Measurements from ENCODE around the gene MICU1. TPM values are rescaled to one million over a fixed set of nuclear protein-coding genes. Genes with fewer than 3 reads are reported as not detected.

The MICU1 gene
- total and polyA plus RNA-seq, 2 of the 13 experiments (the other 11 are each of a cell fraction or from before 2014, with no cell fraction given): 32.5 to 56.1 TPM

DNA sequence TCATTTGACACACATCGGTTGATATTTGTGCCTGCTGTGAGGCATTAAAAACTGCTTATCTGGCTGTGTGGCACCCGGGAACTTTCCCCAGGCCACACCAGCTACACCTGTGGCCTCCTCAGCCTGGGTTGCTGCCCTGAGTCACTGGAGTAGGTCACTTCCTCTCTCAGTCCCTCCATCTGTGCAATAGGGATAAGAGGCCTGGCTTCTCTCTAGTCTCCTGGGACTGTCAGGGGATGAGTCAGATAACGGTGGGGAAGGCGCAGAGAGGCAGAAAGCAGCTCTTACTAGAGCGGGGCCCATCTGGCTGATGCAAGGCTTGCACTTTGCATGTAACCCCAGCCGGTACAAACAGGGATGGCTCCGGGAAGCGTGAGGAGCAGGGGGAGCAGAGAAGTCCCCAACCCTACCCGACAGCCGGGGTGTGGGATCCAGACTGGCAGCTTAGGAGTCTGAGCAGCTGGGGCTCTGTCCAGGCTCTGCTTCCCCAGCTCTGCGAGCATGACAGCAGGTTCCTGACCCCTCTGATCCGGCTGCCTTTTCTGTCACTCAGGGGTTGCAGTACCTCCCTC, 305.1 kb downstream of the MICU1 start (continued):
- TF ChIP-seq ZHX2 (IDR thresholded peaks at IDR 0.05; ENCODE audit: low read depth): no peak
- TF ChIP-seq ZHX2 (CRISPR knock-in tag; IDR thresholded peaks at IDR 0.05; ENCODE audit: borderline replicate concordance): no peak
- TF ChIP-seq MYNN (CRISPR knock-in tag; IDR thresholded peaks at IDR 0.05; ENCODE audit: low read depth): no peak
- TF ChIP-seq SIX1 (CRISPR knock-in tag; IDR thresholded peaks at IDR 0.05; ENCODE audit: borderline replicate concordance): no peak; the same call in 1 of the 2 replicates
- TF ChIP-seq, protein P1, sequence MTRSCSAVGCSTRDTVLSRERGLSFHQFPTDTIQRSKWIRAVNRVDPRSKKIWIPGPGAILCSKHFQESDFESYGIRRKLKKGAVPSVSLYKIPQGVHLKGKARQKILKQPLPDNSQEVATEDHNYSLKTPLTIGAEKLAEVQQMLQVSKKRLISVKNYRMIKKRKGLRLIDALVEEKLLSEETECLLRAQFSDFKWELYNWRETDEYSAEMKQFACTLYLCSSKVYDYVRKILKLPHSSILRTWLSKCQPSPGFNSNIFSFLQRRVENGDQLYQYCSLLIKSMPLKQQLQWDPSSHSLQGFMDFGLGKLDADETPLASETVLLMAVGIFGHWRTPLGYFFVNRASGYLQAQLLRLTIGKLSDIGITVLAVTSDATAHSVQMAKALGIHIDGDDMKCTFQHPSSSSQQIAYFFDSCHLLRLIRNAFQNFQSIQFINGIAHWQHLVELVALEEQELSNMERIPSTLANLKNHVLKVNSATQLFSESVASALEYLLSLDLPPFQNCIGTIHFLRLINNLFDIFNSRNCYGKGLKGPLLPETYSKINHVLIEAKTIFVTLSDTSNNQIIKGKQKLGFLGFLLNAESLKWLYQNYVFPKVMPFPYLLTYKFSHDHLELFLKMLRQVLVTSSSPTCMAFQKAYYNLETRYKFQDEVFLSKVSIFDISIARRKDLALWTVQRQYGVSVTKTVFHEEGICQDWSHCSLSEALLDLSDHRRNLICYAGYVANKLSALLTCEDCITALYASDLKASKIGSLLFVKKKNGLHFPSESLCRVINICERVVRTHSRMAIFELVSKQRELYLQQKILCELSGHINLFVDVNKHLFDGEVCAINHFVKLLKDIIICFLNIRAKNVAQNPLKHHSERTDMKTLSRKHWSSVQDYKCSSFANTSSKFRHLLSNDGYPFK (CRISPR knock-in tag; IDR thresholded peaks at IDR 0.05; ENCODE audit: borderline replicate concordance): peak; percentile 66
- no peak for TF ChIP-seq MTF1 (CRISPR knock-in tag; IDR thresholded peaks at IDR 0.05)
- no peak for TF ChIP-seq EZH2 (conservative IDR thresholded peaks at IDR 0.05; ENCODE audit: low read depth, low read length)
- no peak for TF ChIP-seq HDAC6 (IDR thresholded peaks at IDR 0.05; ENCODE audit: low read depth, low read length)
- TF ChIP-seq KMT2A (CRISPR knock-in tag; IDR thresholded peaks at IDR 0.05): 0 out of 2 replicates have a peak, but pooled peaks have one; percentile 20
- TF ChIP-seq ZNF788 (CRISPR knock-in tag; IDR thresholded peaks at IDR 0.05; ENCODE audit: borderline replicate concordance): peak; percentile 78; the same call in 1 of the 2 replicates
- no peak for TF ChIP-seq ZNF30 (CRISPR knock-in tag; IDR thresholded peaks at IDR 0.05)
- peak; percentile 63; the same call in 1 of the 2 replicates for TF ChIP-seq ZNF431 (CRISPR knock-in tag; IDR thresholded peaks at IDR 0.05; ENCODE audit: borderline replicate concordance, low read depth)
- no peak; the same call in 1 of the 2 replicates for TF ChIP-seq GMEB1 (CRISPR knock-in tag; IDR thresholded peaks at IDR 0.05; ENCODE audit: borderline replicate concordance)
- TF ChIP-seq, protein P2, sequence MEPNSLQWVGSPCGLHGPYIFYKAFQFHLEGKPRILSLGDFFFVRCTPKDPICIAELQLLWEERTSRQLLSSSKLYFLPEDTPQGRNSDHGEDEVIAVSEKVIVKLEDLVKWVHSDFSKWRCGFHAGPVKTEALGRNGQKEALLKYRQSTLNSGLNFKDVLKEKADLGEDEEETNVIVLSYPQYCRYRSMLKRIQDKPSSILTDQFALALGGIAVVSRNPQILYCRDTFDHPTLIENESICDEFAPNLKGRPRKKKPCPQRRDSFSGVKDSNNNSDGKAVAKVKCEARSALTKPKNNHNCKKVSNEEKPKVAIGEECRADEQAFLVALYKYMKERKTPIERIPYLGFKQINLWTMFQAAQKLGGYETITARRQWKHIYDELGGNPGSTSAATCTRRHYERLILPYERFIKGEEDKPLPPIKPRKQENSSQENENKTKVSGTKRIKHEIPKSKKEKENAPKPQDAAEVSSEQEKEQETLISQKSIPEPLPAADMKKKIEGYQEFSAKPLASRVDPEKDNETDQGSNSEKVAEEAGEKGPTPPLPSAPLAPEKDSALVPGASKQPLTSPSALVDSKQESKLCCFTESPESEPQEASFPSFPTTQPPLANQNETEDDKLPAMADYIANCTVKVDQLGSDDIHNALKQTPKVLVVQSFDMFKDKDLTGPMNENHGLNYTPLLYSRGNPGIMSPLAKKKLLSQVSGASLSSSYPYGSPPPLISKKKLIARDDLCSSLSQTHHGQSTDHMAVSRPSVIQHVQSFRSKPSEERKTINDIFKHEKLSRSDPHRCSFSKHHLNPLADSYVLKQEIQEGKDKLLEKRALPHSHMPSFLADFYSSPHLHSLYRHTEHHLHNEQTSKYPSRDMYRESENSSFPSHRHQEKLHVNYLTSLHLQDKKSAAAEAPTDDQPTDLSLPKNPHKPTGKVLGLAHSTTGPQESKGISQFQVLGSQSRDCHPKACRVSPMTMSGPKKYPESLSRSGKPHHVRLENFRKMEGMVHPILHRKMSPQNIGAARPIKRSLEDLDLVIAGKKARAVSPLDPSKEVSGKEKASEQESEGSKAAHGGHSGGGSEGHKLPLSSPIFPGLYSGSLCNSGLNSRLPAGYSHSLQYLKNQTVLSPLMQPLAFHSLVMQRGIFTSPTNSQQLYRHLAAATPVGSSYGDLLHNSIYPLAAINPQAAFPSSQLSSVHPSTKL (CRISPR knock-in tag; IDR thresholded peaks at IDR 0.05): peak; percentile 54; the same call in 1 of the 2 replicates

All from HepG2 (cell line).